Natural killer cell (primary cell): ENCODE data around the gene IGFBP5. TPM values are rescaled to one million over a fixed set of nuclear protein-coding genes. Genes with fewer than 3 reads are reported as not detected.

ENCODE experiments used
- ATAC-seq, 3 donors: fragments of 150-1000 bp in 2 of 3; fragments of 200-7000 bp in 1 of 3; cut with Tn5 transposase; 1 replicate in 1 of 3; 2 replicates in 2 of 3; pipeline ENCODE4 v1.10.0; 2021; ENCODE audit warnings: mild to moderate bottlenecking in 2 of 3, moderate library complexity in 2 of 3
- DNase-seq, 2 donors: peaks; one replicate each; pipeline versions ENCODE4 v3.0.0 to v3.0.0-alpha.2; 2013 to 2021; ENCODE audit warnings: mixed read lengths in 1 of 2
- H3K27ac ChIP-seq: one replicate; pipeline ENCODE4 v1.5.1; 2013; ENCODE audit warnings: mild to moderate bottlenecking, low read length
- H3K27me3 ChIP-seq: one replicate; pipeline ENCODE4 v1.6.1; 2013; ENCODE audit warnings: low read length; ENCODE audit not compliant: control insufficient read depth, insufficient read depth
- H3K36me3 ChIP-seq: one replicate; pipeline ENCODE4 v1.6.1; 2013; ENCODE audit warnings: low read length; ENCODE audit not compliant: control insufficient read depth, insufficient read depth
- H3K4me1 ChIP-seq: one replicate; pipeline ENCODE4 v1.6.1; 2013; ENCODE audit warnings: low read length; ENCODE audit not compliant: control insufficient read depth, insufficient read depth
- H3K4me3 ChIP-seq: one replicate; pipeline ENCODE4 v1.5.1; 2013; ENCODE audit warnings: low read length
- H3K9me3 ChIP-seq: one replicate; pipeline ENCODE4 v1.6.1; 2013; ENCODE audit warnings: low read length; ENCODE audit not compliant: control insufficient read depth, insufficient read depth
- H3K27ac Mint-ChIP-seq, 2 donors: one replicate each; pipeline ENCODE4 v1.8.0; 2022; ENCODE audit warnings: mild to moderate bottlenecking in 2 of 2, mixed read lengths in 2 of 2, moderate library complexity in 1 of 2
- H3K27me3 Mint-ChIP-seq, 2 donors: one replicate each; pipeline ENCODE4 v1.8.0; 2022; ENCODE audit warnings: low read depth in 2 of 2, mixed read lengths in 2 of 2
- H3K36me3 Mint-ChIP-seq: one replicate; pipeline ENCODE4 v1.8.0; 2022; ENCODE audit warnings: mixed read lengths
- H3K4me1 Mint-ChIP-seq, 2 donors: one replicate each; pipeline ENCODE4 v1.8.0; 2022; ENCODE audit warnings: mixed read lengths in 2 of 2
- H3K4me3 Mint-ChIP-seq: one replicate; pipeline ENCODE4 v1.8.0; 2022; ENCODE audit warnings: mild to moderate bottlenecking, moderate library complexity, mixed read lengths
- H3K9me3 Mint-ChIP-seq, 2 donors: one replicate each; pipeline ENCODE4 v1.8.0; 2022; ENCODE audit warnings: mixed read lengths in 2 of 2
- WGBS: methylation state at CpG from one replicate; pipeline ENCODE4 v1.1.7; 2013; ENCODE audit warnings: missing lambda C conversion rate; ENCODE audit not compliant: insufficient coverage; 5-methylcytosine and 5-hydroxymethylcytosine counted together
- intact Hi-C: fragments of 100-400 bp; cut with micrococcal nuclease; formaldehyde crosslinking; loops from one replicate; pipeline ENCODE4 v1.14.2; 2022
- total RNA-seq, 4 donors: library from RNA; stranded (reverse); fragments of 120-200 nt in 1 of 4; gene quantifications; one replicate each; pipeline versions ENCODE4 v1.2.3 to v1.2.4, GENCODE V29; 2013 to 2022
- TF ChIP-seq, protein P1 (sequence below): fragments of 200-600 bp; IDR thresholded peaks from one replicate; pipeline ENCODE4 v1.8.0; 2022; ENCODE audit warnings: antibody characterized with exemption

Gene IGFBP5
- total RNA-seq, 3 donors from 2014 or later (not counting 1 experiment from before 2014, with no cell fraction given): not detected

- ATAC-seq (no peak), DNase-seq (peak in 1 of 2 donors; percentile 67)
- no peak overlapping the region for H3K4me3 Mint-ChIP-seq
- H3K4me1 Mint-ChIP-seq: peaks cover 17 to 36% of the 10 kb centered on the region in 2 donors
- TF ChIP-seq, protein P1, sequence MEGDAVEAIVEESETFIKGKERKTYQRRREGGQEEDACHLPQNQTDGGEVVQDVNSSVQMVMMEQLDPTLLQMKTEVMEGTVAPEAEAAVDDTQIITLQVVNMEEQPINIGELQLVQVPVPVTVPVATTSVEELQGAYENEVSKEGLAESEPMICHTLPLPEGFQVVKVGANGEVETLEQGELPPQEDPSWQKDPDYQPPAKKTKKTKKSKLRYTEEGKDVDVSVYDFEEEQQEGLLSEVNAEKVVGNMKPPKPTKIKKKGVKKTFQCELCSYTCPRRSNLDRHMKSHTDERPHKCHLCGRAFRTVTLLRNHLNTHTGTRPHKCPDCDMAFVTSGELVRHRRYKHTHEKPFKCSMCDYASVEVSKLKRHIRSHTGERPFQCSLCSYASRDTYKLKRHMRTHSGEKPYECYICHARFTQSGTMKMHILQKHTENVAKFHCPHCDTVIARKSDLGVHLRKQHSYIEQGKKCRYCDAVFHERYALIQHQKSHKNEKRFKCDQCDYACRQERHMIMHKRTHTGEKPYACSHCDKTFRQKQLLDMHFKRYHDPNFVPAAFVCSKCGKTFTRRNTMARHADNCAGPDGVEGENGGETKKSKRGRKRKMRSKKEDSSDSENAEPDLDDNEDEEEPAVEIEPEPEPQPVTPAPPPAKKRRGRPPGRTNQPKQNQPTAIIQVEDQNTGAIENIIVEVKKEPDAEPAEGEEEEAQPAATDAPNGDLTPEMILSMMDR: no peak
- no peak overlapping the region for H3K27ac Mint-ChIP-seq
- no peaks in the 10 kb centered on the region for H3K36me3 ChIP-seq
- peaks cover 47% of the 10 kb centered on the region for H3K27me3 ChIP-seq
- peaks cover 47 to 59% of the 10 kb centered on the region in 2 donors for H3K27me3 Mint-ChIP-seq
- H3K9me3 ChIP-seq: no peaks in the 10 kb centered on the region
- H3K4me3 ChIP-seq: no peak overlapping the region
- no peak overlapping the region for H3K27ac ChIP-seq
- 10% methylated on average over 13 of the region's 23 CpGs for WGBS
- no peaks in the 10 kb centered on the region for H3K36me3 Mint-ChIP-seq
- peaks cover 28% of the 10 kb centered on the region for H3K4me1 ChIP-seq
- intact Hi-C loops: no loop called here
- H3K9me3 Mint-ChIP-seq: no peaks in the 10 kb centered on the region
These were observed 4.3 kb downstream of the IGFBP5 start for GRCh38 chr2:216690853-216691741.

DNA sequence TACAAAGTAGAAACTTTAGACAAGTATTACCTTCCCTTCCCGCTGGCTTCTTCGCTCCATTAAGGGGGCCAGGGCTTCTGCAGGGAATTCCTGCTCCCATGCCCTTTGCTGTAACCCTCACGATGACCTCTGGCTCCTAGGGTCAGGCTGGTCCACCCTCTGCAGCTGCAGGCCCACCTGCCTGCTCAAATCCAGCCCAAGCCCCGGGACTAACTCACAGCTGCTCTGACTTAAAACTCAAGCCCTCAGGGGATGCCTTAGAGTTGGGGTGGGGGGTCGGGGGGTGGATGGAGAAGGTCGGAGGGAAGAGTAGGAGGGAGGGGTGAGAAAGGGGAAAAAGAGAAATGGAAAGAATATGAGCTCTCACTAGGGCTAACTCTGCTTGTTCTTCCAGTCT is 4.9 kb downstream of the IGFBP5 start:
- peaks cover 52% of the 10 kb centered on the region in 2 donors for H3K27me3 Mint-ChIP-seq
- DNase-seq (no peak), ATAC-seq (no peak)
- peaks cover 44% of the 10 kb centered on the region for H3K27me3 ChIP-seq
- H3K4me3 Mint-ChIP-seq: no peak overlapping the region
- H3K4me1 ChIP-seq: peaks cover 28% of the 10 kb centered on the region
- WGBS: 44% methylated on average over 6 of the region's 6 CpGs
- no peaks in the 10 kb centered on the region for H3K9me3 ChIP-seq
- H3K27ac ChIP-seq: no peak overlapping the region
- intact Hi-C loops: no loop called here
- TF ChIP-seq, protein P1: no peak
- H3K9me3 Mint-ChIP-seq: no peaks in the 10 kb centered on the region
- no peaks in the 10 kb centered on the region for H3K36me3 ChIP-seq
- H3K36me3 Mint-ChIP-seq: no peaks in the 10 kb centered on the region
- H3K4me3 ChIP-seq: no peak overlapping the region
- H3K4me1 Mint-ChIP-seq: peaks cover 17 to 36% of the 10 kb centered on the region in 2 donors
- no peak overlapping the region for H3K27ac Mint-ChIP-seq

- Histone ChIP-seq H3K9me3 (no peaks in the 10 kb centered on the region), H3K36me3 (no peaks in the 10 kb centered on the region), H3K4me1 (peaks cover 23% of the 10 kb centered on the region), H3K27ac (no peak overlapping the region), H3K27me3 (peaks cover 36% of the 10 kb centered on the region), H3K4me3 (no peak overlapping the region)
- H3K4me3 Mint-ChIP-seq: no peak overlapping the region
- no peak for DNase-seq
- H3K27ac Mint-ChIP-seq: no peak overlapping the region
- ATAC-seq: no peak
- H3K27me3 Mint-ChIP-seq: peaks cover 47 to 49% of the 10 kb centered on the region in 2 donors
- WGBS: 98% methylated on average over 3 of the region's 3 CpGs
- intact Hi-C loops: no loop called here
- H3K4me1 Mint-ChIP-seq: peaks cover 13 to 29% of the 10 kb centered on the region in 2 donors
- TF ChIP-seq, protein P1: no peak
- H3K36me3 Mint-ChIP-seq: no peaks in the 10 kb centered on the region
- no peaks in the 10 kb centered on the region for H3K9me3 Mint-ChIP-seq
These were observed 6.0 kb downstream of the IGFBP5 start for GRCh38 chr2:216689397-216689796.
